Endothelial cell of hepatic sinusoid (primary cell): ENCODE results near the gene NUDT9.
"Not testable (repeated sequence)": the region's sequence is repeated elsewhere in the genome, so short reads cannot be mapped to it uniquely, and the experiment has no call there.

Experiments used
- in situ Hi-C: cut with HindIII; loops from 2 replicates; pipeline ENCODE4 v1.10.0; 2017; ENCODE audit warnings: low sequenced_read_pairs

NUDT9 gene

DNA sequence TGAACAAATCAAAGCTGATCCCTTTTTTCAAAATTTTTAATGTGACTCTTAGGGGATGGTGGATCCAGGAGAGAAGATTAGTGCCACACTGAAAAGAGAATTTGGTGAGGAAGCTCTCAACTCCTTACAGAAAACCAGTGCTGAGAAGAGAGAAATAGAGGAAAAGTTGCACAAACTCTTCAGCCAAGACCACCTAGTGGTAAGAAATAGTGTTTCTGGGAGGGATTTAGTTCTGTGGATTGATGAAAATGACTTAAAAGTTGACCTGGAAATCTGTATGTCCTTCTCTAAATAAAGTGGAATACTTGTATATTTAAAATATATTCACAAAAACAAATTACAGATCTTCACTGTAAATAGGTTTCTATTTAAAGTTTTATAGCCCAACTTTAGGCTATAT lies 29.2 kb downstream of the NUDT9 start:
- in situ Hi-C loops = no loop called here

DNA sequence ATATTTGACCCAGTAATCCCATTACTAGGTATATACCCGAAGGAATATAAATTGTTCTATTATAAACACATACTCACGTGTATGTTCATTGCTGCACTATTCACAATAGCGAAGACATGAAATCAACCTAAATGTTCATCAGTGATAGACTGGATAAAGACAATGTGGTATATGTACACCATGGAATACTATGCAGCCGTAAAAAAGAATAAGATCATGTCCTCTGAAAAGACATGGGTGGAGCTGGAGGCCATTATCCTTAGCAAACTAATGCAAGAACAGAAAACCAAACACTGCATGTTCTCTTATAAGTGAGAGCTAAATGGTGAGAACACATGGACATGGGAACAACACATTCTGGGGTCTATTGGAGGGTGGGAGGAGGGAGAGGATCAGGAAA lies 36.5 kb downstream of the NUDT9 start:
- in situ Hi-C loops = no loop called here

DNA sequence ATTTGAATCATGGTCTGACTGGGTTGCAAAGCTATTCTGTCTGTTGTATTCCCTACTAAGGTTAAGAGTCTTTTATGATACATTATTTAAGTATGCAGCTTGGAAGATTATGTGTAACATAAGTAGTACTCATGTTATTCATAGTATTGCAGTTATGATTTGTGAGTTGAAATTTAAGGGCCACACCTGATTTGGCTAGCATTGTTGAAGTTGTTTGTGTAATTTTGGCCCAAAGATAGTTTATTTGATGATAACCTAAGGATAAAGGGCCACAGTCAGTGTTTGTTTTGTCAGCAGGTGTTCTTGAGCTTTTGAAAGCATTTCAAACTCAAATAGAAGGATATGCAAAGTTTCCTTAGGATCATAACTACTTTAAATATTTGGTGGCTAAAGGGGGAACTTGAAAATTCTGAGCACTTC lies 38.9 kb downstream of the NUDT9 start:
- in situ Hi-C loops = loop anchor here (10.0 kb wide), 1 partner anchor 106 kb away; no protein-coding TSS in a partner anchor

DNA sequence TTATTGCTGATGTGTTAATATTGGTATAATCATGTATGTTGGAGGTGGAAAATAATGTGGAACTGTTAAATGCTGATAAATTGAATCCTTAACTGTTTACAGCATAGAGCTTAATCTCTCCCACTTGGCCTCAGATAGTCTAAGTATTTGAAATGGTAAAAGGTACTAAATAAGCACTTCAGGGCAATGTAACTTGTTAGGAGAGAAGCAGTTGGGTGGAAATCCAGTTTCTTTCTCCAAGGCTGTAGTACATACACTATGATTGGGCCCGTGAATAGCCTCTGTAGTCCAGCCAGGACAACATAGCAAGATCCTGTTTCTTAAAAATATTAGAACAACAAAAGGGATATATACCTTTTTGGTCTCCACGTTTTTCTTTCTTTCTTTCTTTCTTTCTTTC lies 39.7 kb downstream of the NUDT9 start:
- in situ Hi-C loops = loop anchor here (10.0 kb wide), 1 partner anchor 107 kb away; no protein-coding TSS in a partner anchor

DNA sequence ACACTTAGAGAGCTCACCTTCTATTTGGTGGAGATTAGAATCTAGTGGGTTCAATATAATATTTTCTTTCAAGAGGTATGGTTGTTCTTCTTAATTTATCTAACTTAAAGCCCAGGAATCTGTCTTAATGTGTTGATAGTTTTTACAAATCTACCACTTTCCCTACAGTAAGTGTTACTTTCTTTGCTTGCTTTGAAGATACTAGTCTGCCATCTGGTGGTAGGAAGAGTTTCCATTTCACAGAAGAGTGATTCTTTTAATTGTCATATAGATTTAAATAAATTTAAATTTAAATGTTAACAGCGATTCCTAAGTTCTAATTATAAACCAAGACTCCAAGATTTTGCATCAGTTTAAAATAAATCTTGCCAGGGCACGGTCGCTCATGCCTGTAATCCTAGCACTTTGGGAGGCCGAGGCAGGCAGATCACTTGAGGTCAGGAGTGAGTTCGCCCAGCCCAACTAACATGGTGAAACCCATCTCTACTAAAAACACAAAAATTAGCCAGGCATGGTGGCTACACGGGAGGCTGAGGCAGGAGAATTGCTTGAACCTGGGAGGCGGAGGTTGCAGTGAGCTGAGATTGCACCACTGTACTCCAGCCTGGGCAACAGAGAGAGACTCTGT lies 43.5 kb downstream of the NUDT9 start:
- in situ Hi-C loops = loop anchor here (10.0 kb wide), 1 partner anchor 111 kb away; no protein-coding TSS in a partner anchor

DNA sequence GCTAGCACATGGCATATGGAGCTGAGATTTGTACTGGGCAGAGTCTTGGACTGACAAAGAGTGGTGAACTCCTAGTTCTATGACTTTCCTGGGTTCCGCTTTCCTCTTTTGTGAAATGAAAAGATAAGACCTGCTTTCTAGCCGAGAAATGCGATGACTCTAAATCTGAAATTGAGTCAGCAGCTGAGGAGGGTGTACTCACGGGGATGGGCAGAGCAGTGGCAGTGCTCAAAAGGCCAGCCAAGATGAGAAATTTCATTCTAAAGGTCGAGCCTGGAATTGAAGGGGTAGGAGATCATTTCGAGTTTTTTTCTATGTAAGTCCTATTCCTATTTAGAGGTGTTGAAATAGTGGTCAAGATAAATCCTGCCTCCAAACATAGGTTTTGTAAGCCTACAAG lies 47.0 kb downstream of the NUDT9 start:
- in situ Hi-C loops = loop anchor here (10.0 kb wide), 1 partner anchor 115 kb away; no protein-coding TSS in a partner anchor

DNA sequence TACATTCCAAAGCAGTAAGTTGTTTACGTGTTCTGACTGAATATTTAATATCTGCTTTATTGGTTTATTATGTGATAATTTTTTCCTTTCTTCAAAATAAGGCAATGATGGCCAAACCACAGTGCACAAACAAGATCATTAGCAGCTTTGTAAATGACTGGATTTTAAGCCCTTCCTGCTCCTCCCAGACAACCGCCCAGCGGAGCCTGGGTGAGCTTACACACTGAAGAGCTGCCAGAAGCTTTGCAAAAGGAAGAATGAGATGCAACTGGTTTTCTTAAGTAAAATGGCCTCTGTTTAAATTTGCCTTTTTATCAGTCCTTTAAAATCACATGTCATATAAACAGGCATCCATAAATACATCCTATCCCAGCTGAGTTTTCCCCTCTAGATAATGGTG lies 54.6 kb downstream of the NUDT9 start:
- in situ Hi-C loops = no loop called here

DNA sequence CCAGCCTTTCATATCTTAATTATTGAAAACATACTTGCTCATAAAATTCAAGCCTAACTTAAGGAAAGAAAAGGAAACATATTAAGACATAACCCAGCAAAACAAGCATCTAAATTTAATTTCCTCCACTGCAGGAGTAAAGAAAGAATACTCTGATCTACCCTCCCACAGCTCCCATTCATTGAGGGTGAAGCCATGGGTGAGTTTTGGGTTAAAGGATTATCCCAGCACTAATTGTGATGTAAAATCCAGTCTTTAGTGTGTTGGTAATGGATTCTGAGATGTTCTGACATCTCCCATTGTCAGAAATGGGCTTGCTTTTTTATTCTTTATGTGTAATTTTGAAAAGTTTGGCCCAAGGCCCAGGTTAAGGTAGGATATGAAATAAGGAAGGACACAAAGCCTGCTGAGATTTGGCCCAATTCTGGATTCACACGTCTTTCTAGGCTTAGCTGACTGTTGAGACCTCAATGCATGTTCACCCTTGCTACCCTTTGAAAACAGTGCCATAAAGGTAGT lies 56.4 kb downstream of the NUDT9 start:
- in situ Hi-C loops = no loop called here

DNA sequence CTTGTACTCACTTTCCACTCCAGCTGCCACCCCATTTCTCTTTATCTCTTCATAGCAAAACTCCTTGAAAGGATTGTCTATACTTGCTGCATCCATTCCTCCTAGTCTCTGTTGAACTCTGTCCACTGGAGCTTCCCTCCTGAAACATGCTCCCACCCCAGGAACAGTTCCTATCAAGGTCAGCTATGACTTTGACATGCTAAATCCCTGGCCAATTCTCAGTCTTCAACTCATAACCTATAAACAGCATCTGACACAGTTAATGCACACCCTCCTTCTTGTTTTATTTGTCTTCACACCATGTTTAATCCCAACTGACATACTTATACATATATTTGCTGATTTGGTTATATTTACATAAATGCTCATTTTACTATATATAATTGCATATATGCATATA lies 59.0 kb downstream of the NUDT9 start:
- in situ Hi-C loops = no loop called here

DNA sequence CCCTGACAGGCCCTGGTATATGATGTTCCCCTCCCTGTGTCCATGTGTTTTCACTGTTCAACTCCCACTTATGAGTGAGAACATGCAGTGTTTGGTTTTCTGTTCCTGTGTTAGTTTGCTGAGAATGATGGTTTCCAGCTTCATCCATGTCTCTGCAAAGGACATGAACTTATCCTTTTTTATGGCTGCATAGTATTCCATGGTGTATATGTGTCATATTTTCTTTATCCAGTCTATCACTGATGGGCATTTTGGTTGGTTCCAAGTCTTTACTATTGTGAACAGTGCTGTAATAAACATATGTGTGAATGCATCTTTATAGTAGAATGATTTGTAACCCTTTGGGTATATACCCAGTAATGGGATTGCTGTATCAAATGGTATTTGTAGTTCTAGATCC lies 60.9 kb downstream of the NUDT9 start:
- in situ Hi-C loops = not testable (repeated sequence)

DNA sequence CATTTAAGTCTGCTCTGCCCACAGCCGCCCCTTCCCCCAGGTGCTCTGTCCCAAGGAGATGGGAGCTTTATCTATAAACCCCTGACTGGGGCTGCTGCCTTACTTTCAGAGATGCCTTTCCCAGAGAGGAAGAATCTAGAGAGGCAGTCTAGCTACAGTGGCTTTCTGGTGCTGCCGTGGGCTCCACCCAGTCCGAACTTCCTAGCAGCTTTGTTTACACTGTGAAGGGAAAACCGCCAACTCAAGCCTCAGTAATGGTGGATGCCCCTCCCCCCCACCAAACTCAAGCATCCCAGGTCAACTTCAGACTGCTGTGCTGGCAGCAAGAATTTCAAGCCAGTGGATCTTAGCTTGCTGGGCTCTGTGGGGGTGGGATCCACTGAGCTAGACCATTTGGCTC lies 66.3 kb downstream of the NUDT9 start:
- in situ Hi-C loops = not testable (repeated sequence)

DNA sequence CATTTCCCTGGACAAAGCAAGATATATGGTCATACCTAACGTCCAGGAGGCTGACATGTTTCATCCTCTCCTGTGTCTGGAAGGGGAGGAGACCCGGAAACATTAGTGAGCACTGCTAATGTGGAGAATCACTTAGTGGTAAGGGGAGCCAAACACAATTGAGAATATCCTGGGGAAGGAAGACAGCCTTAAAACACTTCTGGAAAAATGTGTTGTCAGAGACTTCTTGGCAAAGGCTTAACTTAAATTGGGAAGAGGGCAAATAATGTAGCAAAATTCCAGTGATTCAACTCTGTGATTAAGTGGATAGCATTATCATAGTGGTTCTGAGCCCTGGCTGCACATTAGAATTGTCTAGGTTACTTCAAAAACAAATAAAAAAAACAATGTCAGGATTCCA lies 67.3 kb downstream of the NUDT9 start:
- in situ Hi-C loops = no loop called here

DNA sequence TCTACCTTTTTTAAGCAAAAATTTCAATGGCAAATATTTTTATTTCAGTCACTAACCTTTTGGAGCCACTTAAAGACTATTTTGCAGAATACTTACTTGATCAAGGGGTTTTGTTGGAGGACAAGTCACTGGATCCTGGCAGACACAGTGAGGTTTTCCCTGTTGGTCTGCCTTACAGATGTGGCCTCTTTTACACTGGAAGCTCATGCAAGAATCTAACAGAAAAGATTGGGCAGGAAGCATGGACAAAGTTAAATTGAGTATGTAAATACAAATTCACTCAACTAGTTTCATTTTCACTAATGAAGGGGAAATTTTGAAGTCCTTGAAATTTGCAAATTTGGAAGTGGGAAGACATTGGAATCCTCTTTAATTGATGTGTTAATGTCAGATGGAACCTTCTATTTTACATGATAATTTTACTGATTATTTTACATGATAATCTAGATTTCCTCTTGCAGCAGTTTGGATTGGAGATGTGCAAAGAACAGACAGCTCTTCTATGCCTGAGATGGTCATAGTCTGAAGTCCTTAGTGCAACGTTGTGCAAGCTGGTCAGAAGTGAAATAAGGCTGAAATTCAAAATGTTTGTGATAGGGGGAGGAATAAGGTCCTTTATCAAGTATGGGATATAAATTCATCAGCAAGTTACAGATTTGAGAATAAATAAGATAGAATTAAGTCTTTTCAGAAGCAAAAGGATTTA lies 68.4 kb downstream of the NUDT9 start:
- in situ Hi-C loops = no loop called here

DNA sequence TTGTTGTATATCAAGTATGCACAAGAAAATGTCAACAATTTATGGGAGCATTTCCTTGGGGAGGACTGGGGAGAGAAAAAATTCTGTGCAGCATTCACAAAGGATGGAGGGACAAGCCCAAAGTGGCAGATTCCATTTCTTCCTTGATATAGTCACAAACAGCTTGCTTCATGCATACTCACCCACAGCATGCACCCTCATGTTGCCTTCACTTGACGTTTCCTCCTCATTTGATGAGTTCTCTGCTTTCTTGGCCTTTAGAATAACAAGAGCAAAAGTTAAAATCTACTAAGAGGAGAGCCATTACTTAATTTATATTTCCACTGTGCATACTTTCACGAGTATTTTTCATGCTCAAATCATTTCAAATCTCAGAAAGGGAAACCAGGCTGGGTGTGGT lies 69.1 kb downstream of the NUDT9 start:
- in situ Hi-C loops = no loop called here

DNA sequence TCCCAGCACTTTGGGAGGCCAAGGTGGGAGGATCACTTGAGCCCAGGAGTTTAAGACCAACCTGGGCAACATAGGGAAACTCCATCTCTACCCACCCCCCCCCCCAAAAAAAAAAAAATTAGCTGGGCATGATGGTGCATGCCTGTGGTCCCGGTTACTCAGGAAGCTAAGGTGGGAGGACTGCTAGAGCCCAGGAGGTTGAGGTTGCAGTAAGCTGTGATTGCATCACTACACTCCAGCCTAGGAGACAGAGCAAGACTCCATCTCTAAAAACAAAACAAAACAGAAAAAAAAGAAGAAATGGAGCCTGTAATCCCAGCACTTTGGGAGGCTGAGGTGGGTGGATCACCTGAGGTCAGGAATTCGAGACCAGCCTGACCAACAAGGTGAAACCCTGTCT lies 69.5 kb downstream of the NUDT9 start:
- in situ Hi-C loops = not testable (repeated sequence)

DNA sequence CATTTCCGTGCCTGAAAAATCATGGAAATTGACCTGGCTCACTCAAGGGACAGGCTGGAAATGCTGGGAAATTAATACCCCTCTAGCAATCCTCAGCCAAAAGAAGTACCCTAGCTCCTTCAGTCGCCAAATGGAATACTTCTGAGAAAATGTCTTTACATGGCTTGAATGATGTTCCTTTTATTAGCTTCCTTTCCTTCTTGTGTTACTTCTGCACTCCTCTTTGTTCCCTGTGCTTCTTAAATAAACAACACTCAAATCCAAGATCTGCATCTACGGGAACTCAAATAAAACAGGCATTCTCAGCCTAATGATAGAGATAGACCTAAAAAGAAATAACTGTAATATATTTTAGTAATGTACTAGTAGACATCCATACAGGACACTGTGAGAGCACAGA lies 70.7 kb downstream of the NUDT9 start:
- in situ Hi-C loops = no loop called here

DNA sequence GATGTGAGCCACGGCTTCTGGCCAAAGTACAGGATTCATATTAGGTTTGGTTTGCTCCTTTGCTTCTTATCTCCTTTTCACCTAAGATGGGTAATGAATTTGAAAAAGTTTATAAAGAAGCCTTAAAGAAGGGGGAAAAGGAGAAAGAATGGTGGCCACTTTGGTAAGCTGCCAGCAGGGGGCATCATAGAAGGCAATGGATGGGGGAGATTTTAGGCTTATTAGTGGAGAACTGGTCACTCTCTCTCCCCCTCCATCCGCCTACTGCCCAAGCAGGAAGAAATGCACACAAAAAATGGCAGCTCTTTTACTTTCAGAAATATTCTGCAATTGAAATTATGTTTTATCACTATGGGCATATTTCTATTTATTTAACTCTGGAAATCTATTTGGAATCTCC lies 74.8 kb downstream of the NUDT9 start:
- in situ Hi-C loops = no loop called here

DNA sequence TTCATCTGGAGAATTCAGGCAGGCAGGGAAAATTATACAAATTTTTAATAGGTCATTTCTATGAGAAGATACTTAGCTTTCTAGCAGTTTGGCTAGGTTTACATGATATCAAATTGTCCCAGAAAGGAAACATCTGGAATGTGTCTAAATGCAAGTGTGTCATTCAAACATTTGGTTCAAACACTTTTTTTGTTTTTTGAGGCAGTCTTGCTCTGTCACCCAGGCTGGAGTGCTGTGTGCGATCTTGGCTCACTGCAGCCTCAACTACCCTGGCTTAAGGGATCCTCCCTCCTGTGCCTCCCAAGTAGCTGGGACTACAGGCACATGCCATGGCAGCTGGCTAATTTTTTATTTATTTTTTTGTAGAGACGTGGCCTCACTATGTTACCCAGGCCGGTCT lies 75.2 kb downstream of the NUDT9 start:
- in situ Hi-C loops = no loop called here

DNA sequence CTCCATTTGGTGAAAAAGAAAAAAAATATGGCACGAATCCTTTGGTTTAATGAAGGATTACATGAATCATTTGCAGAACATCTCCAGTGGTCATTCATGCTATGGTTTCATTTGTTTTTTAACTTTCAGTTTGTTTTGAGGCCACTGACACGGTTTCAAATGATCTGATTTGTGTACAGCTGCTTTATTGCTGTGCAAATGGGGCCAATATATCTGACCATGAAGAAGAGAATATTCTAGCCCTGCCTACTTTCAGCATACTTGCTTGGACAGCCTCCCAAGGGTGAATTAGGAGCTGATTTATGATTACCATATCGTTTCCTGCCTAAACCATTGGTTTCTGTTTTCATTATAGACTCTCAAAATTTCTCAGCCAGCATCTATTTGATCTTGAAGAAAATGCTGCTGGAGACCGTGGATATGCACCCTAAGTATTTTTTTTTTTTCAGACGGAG lies 76.1 kb downstream of the NUDT9 start:
- in situ Hi-C loops = no loop called here

DNA sequence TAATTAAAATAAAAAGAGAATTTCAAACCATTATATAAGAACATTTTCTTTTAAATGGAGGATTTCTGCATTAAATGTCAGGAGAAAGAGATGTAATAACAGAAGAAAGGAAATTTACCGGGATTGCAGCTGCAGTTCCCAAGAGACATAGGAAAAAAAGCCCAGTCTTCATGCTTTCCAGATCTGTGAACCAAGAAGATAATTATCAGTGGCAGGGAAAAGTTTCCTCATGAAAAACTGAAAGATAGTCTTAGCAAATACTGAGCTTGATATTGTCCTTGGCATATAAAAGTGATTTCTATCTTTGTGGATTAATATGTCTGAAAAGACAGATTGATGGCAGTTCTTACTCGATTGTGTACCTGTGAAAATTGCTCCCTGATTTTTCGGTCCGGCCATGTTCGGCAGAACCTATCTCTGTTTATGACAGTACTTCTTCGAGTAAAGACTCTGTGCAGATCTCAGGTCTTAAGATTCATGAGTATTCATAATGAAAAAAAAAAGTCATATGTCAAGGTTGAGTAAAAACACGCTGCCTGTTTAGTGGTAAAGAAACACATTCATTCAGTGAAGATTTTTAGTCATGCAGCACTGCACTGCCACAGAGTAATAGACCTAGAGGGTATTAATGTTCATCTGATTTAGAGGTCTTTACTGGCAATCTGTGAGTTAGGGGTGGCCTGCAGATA lies 77.2 kb downstream of the NUDT9 start:
- in situ Hi-C loops = no loop called here

DNA sequence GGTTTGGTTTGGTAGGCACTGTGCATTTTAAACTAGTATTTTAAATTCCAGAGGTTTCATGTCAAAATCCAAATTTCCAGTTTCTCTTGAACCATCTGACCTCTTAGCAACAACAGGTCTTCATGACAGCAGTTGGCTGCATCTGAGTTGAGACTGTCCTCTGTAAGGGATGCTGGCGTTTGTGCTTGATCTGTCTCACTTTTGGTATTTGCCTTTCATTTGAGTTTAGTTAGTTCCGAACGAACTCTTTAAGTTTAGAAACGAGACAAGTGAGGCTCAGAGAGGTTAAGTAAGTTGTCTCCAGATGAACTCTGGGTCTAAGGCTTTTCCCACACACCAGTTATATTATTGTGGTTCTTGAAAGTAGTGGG lies 77.7 kb downstream of the NUDT9 start:
- in situ Hi-C loops = no loop called here
